Melanocyte of skin (primary cell): ENCODE results near the gene ADCK2. TPM values are rescaled to one million over a fixed set of nuclear protein-coding genes. Genes with fewer than 3 reads are reported as not detected.

Experiments used
- small RNA-seq, 2 donors: library from RNA; depleted of rRNA; stranded (forward); fragments of <200 nt; gene quantifications; one replicate each; pipeline ENCODE3, GENCODE V24; 2012
- total RNA-seq, 2 donors: library from RNA; depleted of rRNA; stranded (reverse); fragments of >200 nt; gene quantifications; 2 replicates each; pipeline ENCODE4 v1.2.3, GENCODE V29; 2012

The ADCK2 gene, protein sequence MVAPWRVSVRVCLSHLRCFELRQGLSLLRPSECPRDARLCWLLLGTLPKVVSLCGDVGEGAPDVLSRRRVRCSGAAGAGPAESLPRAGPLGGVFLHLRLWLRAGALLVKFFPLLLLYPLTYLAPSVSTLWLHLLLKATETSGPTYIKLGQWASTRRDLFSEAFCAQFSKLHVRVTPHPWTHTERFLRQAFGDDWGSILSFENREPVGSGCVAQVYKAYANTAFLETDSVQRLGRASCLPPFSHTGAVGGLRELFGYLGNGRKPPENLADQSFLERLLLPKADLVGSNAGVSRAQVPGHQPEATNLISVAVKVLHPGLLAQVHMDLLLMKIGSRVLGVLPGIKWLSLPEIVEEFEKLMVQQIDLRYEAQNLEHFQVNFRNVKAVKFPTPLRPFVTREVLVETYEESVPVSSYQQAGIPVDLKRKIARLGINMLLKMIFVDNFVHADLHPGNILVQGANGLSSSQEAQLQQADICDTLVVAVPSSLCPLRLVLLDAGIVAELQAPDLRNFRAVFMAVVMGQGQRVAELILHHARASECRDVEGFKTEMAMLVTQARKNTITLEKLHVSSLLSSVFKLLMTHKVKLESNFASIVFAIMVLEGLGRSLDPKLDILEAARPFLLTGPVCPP
- total RNA-seq = 10 to 100 TPM; 23.7 to 31.0 TPM

GRCh38 chr7:140672382-140673062 is at the start of gene ADCK2:
Gene ADCK2, plus strand, starts transcription at chr7:140672945. Its CDS starts 386 bp downstream, at chr7:140673331.

DNA sequence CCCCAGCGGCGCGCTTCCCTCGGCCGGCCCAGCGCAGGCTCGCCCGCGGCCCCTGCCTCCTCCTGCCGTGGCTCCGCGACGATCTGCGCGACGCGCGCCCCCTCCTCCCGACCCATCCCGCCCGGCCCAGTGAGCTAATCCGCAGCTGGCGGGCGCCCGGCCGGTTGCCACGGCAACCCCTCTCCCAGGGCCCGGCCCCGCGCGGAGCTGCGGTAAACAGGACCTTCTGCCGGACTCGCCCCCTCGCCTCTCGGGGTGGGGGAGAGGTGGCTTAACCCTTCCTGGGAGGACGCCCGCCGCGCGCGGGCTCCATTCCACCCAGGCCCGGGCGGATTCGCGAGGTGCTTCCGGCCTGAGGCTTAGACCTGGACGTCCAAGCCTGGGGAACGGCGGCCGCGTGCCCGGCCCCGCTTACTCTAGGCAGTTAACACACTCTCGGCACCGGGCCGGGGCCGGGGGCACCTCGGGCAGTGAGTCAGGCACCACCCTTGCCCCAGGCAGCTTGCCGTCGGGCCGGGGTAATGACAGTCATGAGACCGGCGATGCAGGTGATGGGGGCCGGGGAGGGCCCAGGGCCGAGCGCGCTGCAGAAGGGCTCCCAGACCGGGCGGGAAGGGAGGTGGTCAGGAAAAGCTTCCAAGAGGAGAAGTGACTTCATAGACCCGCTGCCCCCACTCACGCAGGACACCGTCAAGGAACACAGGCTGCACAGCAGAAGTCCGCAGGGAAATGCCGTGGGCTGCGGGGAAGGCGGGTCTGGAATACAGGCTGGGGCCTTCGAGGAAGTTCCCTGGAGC is 31.8 kb upstream of the ADCK2 start, which contains the start of gene DENND2A:
DENND2A (minus strand) TSS at position 87 of the 797 bp plus-strand sequence. CDS start 38,416 bp downstream, outside the sequence.

DNA sequence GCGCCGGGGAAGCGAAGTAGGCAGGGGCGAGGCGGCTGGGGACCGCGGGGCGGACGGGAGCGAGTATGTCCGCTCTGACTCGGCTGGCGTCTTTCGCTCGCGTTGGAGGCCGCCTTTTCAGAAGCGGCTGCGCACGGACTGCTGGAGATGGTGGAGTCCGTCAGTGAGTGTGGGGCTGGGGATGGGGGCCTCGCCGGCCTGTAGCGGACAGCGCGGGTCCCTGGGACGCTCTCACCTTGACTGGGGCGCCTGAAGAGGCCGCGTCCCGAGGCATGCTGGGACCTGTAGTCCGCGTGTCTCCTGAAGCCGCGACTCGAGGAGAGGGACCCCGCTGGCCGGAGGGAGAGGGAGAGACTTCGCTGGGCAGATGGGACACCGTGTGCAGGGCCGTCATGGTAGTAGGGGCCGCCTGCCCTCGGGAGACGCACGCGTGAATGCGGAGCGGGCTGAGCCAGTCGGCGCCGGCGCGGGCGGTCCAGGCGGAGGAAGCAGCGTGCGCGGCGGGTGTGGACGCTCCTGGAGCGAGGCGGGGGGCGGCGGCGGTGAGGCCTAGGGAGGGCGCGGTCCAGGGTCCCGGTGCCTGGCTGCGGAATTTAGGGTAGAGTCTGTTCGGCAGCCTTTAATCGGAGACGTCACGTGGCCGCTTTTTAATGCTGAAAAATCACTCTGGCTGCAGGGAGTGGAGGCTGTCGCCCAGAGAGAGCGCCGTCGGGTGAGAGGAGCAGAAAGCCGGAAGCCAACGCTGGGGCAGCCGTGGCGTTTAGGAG is 24.1 kb downstream of the ADCK2 start, which contains the start of gene NDUFB2:
NDUFB2 (plus strand) TSS at position 29 of the 767 bp plus-strand sequence; CDS start at position 66, 37 bp downstream.

Small RNA genes within 50 kb of the gene (small RNA-seq; reads per million reads assigned to genes)
- gene RN7SL771P = 0 reads per million in 2 donors

Other genes with a start within 250 kb of the ADCK2 start
- 10 to 100 TPM; 50.2 to 76.9 TPM for gene MKRN1, start 193.4 kb upstream of the ADCK2 start, total RNA-seq
- gene DENND2A, start 32.1 kb upstream of the ADCK2 start, total RNA-seq = 10 to 100 TPM; 13.8 to 23.6 TPM
- gene NDUFB2, start 23.8 kb downstream of the ADCK2 start, total RNA-seq = 10 to 100 TPM; 57.1 to 76.6 TPM